AG09319 (cell line): ENCODE results near the gene IFI16.
"Not testable (repeated sequence)": the region's sequence is repeated elsewhere in the genome, so short reads cannot be mapped to it uniquely, and the experiment has no call there.

Experiments
- DNase-seq: peaks from one replicate; pipeline ENCODE4 v3.0.0-alpha.2; 2010; ENCODE audit warnings: low read depth; ENCODE audit errors: extremely low read depth
- TF ChIP-seq, protein P1 (sequence below): IDR thresholded peaks from 2 replicates; pipeline ENCODE4 v1.5.1; 2011; ENCODE audit warnings: low read depth, mild to moderate bottlenecking, inconsistent platforms, low read length, moderate library complexity

The IFI16 gene

GRCh38 chr1:158998037-158998780, 11.5 kb upstream of the IFI16 start:
- TF ChIP-seq, protein P1, sequence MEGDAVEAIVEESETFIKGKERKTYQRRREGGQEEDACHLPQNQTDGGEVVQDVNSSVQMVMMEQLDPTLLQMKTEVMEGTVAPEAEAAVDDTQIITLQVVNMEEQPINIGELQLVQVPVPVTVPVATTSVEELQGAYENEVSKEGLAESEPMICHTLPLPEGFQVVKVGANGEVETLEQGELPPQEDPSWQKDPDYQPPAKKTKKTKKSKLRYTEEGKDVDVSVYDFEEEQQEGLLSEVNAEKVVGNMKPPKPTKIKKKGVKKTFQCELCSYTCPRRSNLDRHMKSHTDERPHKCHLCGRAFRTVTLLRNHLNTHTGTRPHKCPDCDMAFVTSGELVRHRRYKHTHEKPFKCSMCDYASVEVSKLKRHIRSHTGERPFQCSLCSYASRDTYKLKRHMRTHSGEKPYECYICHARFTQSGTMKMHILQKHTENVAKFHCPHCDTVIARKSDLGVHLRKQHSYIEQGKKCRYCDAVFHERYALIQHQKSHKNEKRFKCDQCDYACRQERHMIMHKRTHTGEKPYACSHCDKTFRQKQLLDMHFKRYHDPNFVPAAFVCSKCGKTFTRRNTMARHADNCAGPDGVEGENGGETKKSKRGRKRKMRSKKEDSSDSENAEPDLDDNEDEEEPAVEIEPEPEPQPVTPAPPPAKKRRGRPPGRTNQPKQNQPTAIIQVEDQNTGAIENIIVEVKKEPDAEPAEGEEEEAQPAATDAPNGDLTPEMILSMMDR, result no peak

DNA sequence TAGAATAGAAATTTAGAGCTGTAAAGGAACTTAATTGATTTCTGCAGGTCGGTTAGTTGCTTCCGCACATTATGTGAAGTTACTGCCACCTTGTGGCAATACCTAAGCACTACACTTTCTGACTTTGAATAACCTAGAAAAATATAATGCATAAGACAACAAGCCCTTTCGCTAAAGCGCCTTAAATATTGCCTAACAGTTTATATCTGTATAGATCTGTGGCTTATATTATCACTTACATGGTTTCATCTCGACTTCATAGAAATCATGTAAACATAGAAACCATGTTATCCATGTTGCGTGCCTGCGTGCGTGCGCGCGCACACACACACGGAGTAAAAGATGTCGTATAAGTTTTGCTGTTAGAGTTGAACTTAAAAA, 10.9 kb upstream of the IFI16 start:
- no peak for DNase-seq
- TF ChIP-seq, protein P1, result peak; percentile 78

More at GRCh38 chr1:158998037-158998780, 11.5 kb upstream of the IFI16 start:
- no peak for DNase-seq

DNA sequence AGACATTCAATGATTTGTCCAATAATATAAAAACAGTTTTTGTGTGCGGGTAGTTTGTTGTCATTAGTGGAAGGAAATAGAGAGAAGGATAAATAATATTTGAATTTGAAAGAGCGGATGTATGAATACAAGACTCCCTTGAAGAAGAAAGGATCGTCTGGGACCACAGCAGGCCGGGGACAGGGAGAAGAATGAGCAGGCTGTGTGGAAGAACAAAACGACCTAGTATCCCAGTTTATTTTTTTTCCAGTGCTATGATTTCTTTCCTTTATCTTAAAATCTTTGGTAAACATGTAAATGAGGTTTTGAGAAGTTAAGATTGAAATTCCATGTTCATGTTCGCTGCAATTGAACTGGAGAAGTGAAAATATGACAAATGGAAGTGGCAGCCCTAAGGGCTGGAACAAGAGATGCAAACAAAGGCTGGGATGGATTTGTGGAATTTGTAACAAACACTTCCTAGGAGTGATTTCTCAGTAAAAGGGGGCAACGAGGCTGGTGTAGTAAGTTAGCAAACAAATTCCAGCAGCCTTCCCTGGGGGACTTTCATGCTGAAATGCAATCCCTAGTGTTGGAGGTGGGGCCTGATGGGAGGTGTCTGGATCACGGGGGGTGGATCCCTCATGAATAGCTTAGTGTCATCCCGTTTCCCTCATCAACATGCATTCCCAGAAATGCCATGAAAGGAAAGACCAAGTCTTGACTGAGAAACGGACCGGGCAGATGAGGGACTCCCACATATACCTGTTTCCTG, 10.2 kb upstream of the IFI16 start:
- peak; percentile 88 for DNase-seq
- TF ChIP-seq, protein P1, result no peak

- no peak for DNase-seq
- TF ChIP-seq, protein P1, result no peak
These were observed 9.7 kb upstream of the IFI16 start for GRCh38 chr1:159000070-159000409.

DNA sequence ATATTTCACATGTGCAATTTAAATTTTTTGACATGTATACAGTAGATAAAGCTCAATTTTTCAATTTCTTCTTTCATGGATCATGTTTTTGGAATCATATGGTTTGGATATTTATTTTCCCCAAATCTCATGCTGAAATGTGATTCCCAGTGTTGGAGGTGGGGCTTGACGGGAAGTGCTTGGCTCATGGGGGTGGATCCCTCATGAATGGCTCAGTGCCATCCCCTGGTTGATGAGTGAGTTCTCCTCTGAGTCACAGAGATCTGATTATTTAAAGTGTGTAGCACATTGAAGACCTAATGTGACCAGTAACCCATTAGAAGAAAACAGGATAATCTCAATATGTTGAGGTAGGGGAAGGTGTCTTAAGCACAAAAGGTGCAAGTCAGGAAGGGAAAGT, 9.1 kb upstream of the IFI16 start:
- TF ChIP-seq, protein P1, result no peak
- peak; percentile 87 for DNase-seq

DNA sequence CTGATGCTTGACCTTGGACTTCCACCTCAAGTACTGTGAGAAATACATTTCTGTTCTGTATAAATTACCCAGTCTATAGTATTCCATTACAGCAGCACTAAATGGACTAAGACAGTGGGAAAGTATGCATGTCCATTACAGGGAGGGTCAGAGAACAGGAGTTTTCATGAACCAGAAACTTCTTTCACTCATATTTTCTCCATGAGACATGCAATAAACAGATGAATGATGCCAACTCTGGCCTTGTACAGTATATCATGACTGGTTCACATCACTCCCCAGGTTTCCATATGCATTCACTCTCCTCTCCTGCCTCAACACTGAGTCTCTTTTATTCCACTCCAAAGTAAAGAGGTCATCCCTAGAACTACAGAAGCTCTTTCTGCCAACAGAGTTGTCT, 4.5 kb upstream of the IFI16 start:
- no peak for DNase-seq
- TF ChIP-seq, protein P1, result no peak

DNA sequence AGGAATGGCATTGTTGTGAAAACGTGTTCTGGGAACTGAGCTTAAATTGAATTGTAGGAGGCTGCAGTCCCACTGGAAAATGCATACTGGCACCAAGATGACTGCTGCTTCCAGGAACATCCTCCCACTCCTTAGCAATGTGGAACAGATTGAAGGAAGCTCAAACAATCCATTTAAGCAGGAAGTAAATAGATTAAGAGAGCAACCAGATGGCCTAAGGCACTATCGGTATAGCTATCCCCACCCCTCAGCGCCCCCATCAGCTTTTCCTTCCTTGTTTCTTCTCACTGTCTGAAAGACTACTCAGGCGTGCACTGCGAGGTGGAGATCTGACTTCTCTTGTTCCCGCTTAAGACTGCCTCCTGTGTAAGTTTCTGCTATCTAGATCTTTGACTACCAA, 4.0 kb upstream of the IFI16 start:
- DNase-seq, result no peak
- TF ChIP-seq, protein P1, result no peak

DNA sequence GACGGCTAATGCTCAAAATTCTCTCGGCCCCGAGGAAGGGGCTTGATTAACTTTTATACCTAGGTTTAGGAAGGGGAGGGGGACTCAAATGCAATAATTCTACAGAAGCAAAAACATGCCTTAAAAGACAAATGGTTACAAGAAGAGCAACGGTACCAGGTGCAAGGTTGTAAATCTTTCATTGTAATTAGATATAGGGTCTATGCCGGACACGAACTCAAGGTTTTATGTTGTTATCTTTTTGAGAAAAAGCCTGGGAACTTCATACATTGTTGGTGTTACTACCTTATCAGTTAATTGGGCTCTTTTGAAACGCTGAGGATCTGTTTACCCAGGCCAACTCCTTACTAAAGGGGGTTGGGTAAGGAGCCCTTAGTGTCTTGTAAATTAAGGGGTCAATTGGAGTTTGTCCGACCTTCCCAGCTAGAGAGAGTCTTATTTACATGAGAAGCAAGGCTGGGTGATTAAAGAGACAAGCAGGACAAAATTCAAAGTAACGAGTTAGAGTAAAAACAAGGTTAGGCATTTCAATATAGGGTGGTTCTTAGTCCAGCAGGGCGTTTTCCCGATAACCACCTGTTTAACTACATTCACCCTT, 3.4 kb upstream of the IFI16 start:
- not testable (repeated sequence) for DNase-seq
